RPMI8226 (cell line): ENCODE measurements around the gene MKNK1.

Source experiments
- DNase-seq: peaks from one replicate; pipeline ENCODE4 v3.0.0-alpha.2; 2015

MKNK1 gene

GRCh38 chr1:46520063-46520911 is 83.8 kb downstream of the MKNK1 start:
- DNase-seq = no peak

- DNase-seq = no peak
Measured at GRCh38 chr1:46519209-46519608, 84.9 kb downstream of the MKNK1 start.

GRCh38 chr1:46517932-46518498 is 86.1 kb downstream of the MKNK1 start:
- no peak for DNase-seq

GRCh38 chr1:46517010-46517600 is 87.0 kb downstream of the MKNK1 start:
- DNase-seq = peak; percentile 97

- no peak for DNase-seq
Measured at GRCh38 chr1:46516200-46516950, 87.7 kb downstream of the MKNK1 start.

- no peak for DNase-seq
Measured at GRCh38 chr1:46515576-46515975, 88.5 kb downstream of the MKNK1 start.

- no peak for DNase-seq
Measured at GRCh38 chr1:46513536-46513935, 90.5 kb downstream of the MKNK1 start.

GRCh38 chr1:46512792-46513190 is 91.3 kb downstream of the MKNK1 start:
- DNase-seq = no peak

- no peak for DNase-seq
Measured at GRCh38 chr1:46512135-46512791, 91.8 kb downstream of the MKNK1 start.

GRCh38 chr1:46510998-46511365 is 93.1 kb downstream of the MKNK1 start:
- no peak for DNase-seq

- DNase-seq = no peak
Measured at GRCh38 chr1:46510341-46510997, 93.6 kb downstream of the MKNK1 start.

- no peak for DNase-seq
Measured at GRCh38 chr1:46508757-46509156, 95.3 kb downstream of the MKNK1 start.
